Head of caudate nucleus (tissue), 42 donors: ENCODE results near the gene PIGBOS1.
A peak's percentile ranks its signal among the peaks of the same experiment; 100 is the strongest.
"Not testable (repeated sequence)": the region's sequence is repeated elsewhere in the genome, so short reads cannot be mapped to it uniquely, and the experiment has no call there.

Experiments
- DNase-seq, 42 donors: peaks; one replicate each; pipeline versions ENCODE4 v3.0.0 to v3.0.0-alpha.2; 2020 to 2021; ENCODE audit warnings: mixed read lengths in 7 of 42
- intact Hi-C: fragments of 100-400 bp; cut with DNase I; formaldehyde crosslinking; loops from one replicate; pipeline ENCODE4 v1.15.0; 2022

The PIGBOS1 gene

GRCh38 chr15:55319537-55320237, 764 bp upstream of the PIGBOS1 start:
- DNase-seq, result no peak
- intact Hi-C loops, result no loop called here

DNA sequence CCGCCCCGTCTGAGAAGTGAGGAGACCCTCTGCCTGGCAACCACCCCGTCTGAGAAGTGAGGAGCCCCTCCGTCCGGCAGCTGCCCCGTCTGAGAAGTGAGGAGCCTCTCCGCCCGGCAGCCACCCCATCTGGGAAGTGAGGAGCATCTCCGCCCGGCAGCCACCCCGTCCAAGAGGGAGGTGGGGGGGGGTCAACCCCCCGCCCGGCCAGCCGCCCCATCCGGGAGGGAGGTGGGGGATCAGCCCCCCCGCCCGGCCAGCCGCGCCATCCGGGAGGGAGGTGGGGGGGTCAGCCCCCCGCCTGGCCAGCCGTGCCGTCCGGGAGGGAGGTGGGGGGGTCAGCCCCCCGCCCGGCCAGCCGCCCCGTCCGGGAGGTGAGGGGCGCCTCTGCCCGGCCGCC, 16.1 kb downstream of the PIGBOS1 start:
- DNase-seq, intact Hi-C loops: not testable (repeated sequence)

DNA sequence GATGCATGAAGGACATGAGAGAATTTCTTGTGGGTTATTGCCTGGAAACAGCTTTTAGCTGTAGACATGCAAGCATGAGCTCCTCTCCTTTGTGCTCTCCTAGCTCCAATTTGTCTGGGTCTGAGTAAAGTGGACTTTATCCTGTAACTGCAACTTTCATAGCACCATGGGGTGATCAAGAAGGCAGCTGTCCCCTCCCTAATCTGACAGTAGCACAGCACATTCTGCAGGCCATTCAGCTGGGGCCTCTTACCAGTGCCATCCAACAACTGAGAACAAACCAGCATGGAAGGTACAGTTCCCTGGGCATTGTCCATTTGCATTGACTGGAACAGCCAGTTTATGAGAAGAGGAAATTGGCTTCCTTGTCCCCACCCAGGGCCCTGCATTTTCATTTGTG, 21.6 kb downstream of the PIGBOS1 start:
- DNase-seq, result no peak
- intact Hi-C loops, result no loop called here

GRCh38 chr15:55290528-55291057, 28.3 kb downstream of the PIGBOS1 start:
- DNase-seq, result peak; percentile 61 to 92 (median 84)
- intact Hi-C loops, result no loop called here

DNA sequence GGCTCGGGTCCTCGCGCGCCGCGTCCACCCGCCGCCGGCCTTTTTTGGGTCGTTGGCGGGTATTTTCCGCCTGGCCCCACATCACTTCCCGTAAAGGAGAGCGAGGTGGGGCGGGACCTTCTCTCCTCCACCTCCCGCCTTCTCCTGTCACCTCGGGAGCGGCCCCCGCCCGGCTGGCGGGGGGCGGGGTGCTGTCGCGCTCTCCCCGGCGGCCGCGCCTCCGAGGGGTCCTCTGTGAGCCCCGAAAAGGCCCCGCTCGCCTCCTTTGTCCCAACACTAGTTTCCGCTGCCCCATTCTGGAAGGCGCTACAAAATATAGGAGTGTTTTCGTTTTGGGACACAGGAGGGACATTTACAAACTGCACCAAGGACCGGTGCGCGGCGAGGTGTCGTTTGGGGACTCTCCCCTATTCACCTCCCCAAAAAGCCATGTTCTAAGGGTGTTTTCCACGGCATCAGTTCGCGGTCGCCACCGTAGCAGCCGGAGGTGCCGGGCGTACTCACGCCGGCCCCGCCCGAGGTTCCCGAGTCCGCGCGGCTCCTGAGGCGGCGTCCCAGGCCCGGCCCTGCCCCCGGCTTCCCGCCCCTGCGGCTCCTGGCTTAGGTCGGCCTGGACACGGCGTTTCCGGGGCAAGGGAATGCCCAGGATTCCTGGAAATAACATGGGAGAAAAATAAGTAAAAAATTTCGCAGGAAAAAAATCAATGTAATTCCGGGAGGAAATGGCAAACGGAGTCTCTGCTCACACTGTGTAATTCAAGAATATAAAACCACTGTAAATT, 29.0 kb downstream of the PIGBOS1 start, which contains the start of gene RAB27A:
RAB27A (minus strand) TSS at position 68 of the 782 bp plus-strand sequence. CDS start 54,879 bp downstream, outside the sequence.
- intact Hi-C loops, result loop anchor here (2.0 kb wide), 1 partner anchor 71 kb away; no protein-coding TSS in a partner anchor
- DNase-seq, result peak in 41 of 42 donors; percentile 18 to 84 (median 52)

DNA sequence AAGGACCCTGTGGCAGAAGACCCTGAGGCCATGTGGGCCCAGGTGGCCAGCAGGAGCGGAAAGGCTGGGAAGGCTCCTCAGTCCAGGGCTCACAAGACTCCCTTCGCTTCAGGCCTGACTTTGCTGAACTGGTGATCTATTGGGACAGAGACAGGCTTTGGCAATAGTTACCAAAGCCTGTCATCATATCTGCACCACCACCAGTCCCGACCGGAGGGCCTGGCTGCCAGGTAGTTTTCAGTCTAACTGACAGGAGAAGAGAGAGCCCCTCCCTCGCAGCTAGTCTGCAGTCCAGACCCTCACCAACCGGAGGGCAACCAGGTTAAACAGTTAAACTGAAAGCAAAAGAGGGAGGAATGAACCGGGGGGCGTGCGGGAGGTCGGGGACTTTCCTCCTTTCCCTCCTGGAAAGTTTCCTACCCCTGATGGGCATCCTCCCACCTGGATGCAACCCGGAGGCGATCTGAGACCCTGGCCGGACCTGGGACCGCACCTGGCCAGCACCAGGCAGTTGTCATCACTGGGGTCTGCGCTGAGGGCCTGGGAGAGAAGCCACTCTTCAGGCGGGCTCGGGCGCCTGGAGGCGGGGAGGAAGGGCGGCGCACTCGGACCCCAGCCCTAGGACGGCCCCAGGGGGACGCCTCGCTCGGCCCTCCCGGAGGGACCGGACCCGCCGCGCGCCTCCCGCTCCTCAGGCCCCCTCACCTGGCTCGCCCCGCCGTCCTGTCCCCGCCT, 29.7 kb downstream of the PIGBOS1 start:
- DNase-seq, result peak in 6 of 42 donors; percentile 4 to 37 (median 12)
- intact Hi-C loops, result loop anchor here (2.0 kb wide), 1 partner anchor 70 kb away; no protein-coding TSS in a partner anchor

GRCh38 chr15:55288006-55288717, 30.8 kb downstream of the PIGBOS1 start:
- DNase-seq, result no peak
- intact Hi-C loops, result loop anchor here (2.0 kb wide), 1 partner anchor 69 kb away; no protein-coding TSS in a partner anchor

DNA sequence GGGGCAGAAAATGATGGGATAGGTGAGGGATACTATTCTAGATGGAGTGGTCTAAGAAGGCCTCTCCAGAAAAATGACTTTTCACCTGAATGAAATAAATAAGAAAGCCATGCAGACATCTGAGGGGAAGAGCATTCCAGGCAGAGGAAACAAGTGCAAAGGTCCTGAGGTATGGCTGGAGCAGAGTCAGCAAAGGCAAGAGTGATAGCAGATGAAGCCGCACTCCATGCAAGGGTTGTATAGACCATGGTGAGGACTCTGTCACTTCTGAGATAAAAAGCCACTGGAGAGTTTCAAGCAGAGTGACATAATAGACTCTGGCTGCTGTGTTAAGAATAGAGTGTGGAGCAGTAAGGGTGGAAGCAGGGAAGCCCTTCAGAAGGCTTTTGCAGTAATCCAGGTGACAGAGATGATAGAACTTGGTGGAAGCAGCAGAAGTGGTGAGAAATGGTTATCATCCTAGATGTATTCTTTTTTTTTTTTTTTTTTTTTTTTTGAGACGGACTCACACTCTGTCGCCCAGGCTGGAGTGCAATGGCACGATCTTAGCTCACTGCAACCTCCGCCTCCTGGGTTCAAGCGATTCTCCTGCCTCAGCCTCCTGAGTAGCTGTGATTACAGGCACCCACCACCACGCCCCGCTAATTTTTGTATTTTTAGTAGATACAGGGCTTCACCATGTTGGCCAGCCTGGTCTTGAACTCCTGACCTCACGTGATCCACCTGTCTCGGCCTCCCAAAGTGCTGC, 32.3 kb downstream of the PIGBOS1 start:
- intact Hi-C loops, DNase-seq: not testable (repeated sequence)

GRCh38 chr15:55284426-55284825, 34.5 kb downstream of the PIGBOS1 start:
- no peak for DNase-seq

DNA sequence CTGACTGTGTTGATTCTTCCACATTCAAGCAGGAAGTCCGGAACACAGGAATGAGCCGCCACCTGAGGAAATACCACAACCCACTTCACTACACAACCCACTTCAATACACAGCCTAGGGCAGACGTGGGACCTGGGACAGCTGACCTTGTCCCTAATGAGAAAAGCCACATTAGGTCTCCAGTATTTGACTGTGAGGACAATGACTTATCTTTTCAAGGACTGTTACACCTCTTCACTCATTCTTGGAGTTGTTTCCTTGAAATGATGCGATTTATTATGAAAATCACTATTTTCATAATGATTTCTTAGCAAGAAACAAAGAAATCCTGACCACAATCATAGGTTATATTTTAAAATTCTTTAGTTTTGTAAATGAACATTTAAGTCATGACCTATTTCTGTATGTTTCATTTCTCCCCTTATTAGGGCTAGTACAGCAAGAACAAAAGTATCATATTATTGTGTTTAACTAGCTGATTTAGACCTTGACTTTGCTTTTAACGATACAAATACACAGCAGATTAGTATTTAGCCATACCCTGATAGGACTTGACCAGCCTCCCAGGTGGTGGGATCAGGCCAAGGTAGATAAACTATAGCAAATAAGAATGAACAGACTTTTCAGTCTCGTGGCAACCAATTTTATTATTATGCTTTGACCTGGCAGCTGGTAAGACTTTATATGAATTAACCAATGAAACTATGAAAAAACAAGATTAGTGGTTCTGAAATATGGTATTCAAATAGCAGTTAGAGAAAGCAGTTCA, 35.4 kb downstream of the PIGBOS1 start:
- intact Hi-C loops, result no loop called here
- no peak for DNase-seq

More at GRCh38 chr15:55284426-55284825, 34.5 kb downstream of the PIGBOS1 start:
- intact Hi-C loops, result no loop called here

DNA sequence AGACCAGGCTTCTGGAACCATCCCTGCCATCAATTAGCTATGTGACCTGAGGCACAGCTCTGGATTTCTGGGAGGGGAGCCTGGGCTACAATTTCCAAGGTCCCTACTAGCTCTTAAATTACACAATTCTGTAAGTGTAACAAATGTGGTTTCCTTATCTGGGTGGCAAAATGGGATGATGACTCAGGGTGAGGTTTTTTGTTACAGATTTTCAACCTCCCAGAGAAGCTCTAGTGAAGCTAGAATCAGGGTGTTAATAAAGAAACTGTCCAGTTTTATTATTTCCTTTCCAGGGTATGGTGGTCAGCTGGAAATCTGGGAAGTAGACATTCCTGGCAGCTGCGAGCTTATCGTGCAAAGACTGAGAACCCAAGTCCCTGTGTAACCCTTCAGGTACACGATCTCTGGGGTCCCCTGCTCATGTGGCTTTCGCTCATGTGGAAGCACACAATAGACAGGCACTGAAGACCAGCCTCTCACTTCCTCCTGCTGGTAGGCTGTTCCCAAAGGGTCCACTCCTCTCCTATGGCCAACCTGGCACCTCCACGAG, 36.6 kb downstream of the PIGBOS1 start:
- intact Hi-C loops, result no loop called here
- DNase-seq, result no peak

DNA sequence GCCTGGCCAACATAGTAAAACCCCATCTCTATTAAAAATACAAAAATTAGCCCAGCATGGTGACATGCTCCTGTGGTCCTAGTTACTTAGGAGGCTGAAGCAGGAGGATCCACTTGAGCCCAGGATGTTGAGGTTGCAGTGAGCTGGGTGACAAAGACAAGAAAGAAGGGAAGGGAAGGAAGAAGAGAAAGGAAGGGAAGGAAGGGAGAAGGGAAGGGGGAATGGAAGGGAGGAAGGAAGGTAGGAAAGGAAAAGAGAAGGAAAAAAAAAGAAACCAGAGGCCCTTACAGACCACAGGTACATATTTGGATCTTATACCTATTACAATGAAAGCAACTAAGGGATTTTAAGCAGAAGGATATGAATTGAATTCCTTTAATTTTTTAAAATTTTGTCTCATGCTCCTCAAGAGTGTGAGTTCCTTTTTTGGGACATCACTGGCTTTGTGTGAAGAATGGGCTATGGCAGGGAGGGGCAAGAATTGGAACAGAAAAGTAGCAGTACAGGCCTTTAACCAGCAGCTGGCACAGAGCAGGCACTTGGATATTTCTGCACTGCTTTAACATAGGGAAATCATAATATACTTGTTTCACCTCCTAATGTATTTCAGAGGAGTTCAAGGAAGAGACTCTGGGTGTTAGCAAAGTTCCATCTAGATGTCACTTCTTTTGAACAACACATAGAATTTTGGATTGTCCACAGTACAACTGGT, 37.2 kb downstream of the PIGBOS1 start:
- intact Hi-C loops, result no loop called here
- DNase-seq, result no peak

DNA sequence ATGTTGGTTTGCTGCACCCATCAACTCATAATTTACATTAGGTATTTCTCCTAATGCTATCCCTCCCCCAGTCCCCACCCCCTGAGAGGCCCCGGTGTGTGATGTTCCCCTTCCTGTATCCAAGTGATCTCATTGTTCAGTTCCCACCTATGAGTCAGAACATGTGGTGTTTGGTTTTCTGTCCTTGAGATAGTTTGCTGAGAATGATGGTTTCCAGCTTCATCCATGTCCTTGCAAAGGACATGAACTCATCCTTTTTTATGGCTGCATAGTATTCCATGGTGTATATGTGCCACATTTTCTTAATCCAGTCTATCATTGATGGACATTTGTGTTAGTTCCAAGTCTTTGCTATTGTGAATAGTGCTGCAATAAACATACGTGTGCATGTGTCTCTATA, 38.3 kb downstream of the PIGBOS1 start:
- intact Hi-C loops, DNase-seq: not testable (repeated sequence)

- intact Hi-C loops, result no loop called here
- DNase-seq, result no peak
These were observed 39.1 kb downstream of the PIGBOS1 start for GRCh38 chr15:55279746-55280351.

GRCh38 chr15:55279100-55279745, 39.7 kb downstream of the PIGBOS1 start:
- intact Hi-C loops, result no loop called here
- no peak for DNase-seq
